RKO (cell line): ENCODE results near the gene NCBP1.

ENCODE experiments used
- DNase-seq: peaks from one replicate; pipeline ENCODE4 v3.0.0-alpha.2; 2016; ENCODE audit warnings: low spot score

Gene NCBP1

GRCh38 chr9:97717866-97718265 lies 84.2 kb downstream of the NCBP1 start:
- no peak for DNase-seq

- no peak for DNase-seq
Observed at GRCh38 chr9:97721396-97721795, 87.8 kb downstream of the NCBP1 start.

GRCh38 chr9:97722331-97722730 lies 88.7 kb downstream of the NCBP1 start:
- DNase-seq = no peak
